HepG2 (cell line): ENCODE measurements around the gene SRCIN1. TPM values are rescaled to one million over a fixed set of nuclear protein-coding genes. Genes with fewer than 3 reads are reported as not detected.

ENCODE experiments used
- CBX1 ChIP-seq: IDR thresholded peaks from one replicate; pipeline ENCODE4 v1.6.1; 2016; ENCODE audit warnings: antibody characterized with exemption, low read depth
- ZNF562 ChIP-seq: sonication (generic); formaldehyde crosslinking; IDR thresholded peaks from 2 replicates; pipeline ENCODE4 v1.8.0; 2022; ENCODE audit warnings: missing genetic modification reagents, borderline replicate concordance
- ZNF780A ChIP-seq: sonication (generic); formaldehyde crosslinking; IDR thresholded peaks from 2 replicates; pipeline ENCODE4 v1.8.0; 2022; ENCODE audit warnings: mild to moderate bottlenecking, missing genetic modification reagents, moderate library complexity
- polyA plus RNA-seq, 8 experiments: library from polyadenylated mRNA; depleted of rRNA in 3 of 8; stranded (reverse) in 7 of 8; unstranded in 1 of 8; fragments of >200 nt; fragmentation: Illumina TruSeq in 4 of 8; extraction: Trizol in 4 of 8; gene quantifications; 2 replicates each; pipeline versions ENCODE4 v1.2.1 to v1.2.3, GENCODE V29; 2011 to 2016; ENCODE audit warnings: low read depth in 4 of 8, missing spikeins in 1 of 8, mixed read lengths in 1 of 8; ENCODE audit not compliant: insufficient read depth in 1 of 8
- total RNA-seq, 5 experiments: library from RNA; depleted of rRNA; stranded (reverse); fragments of >200 nt; fragmentation: Illumina TruSeq; extraction: Trizol; gene quantifications; 2 replicates each; pipeline ENCODE4 v1.2.3, GENCODE V29; 2016; ENCODE audit warnings: low read depth in 1 of 5
- TF ChIP-seq, protein P1 (sequence below): sonication (generic); formaldehyde crosslinking; IDR thresholded peaks from 2 replicates; pipeline ENCODE4 v1.5.0; 2020; ENCODE audit warnings: mild to moderate bottlenecking, missing genetic modification reagents, borderline replicate concordance
- TF ChIP-seq, protein P2 (sequence below): sonication (generic); formaldehyde crosslinking; IDR thresholded peaks from 2 replicates; pipeline ENCODE4 v1.5.1; 2020; ENCODE audit warnings: mild to moderate bottlenecking, missing genetic modification reagents, moderate library complexity
- TF ChIP-seq, protein P3 (sequence below): sonication (generic); formaldehyde crosslinking; IDR thresholded peaks from 2 replicates; pipeline ENCODE4 v1.8.0; 2023; ENCODE audit warnings: mild to moderate bottlenecking, missing genetic modification reagents
- TF ChIP-seq, protein P4 (sequence below): sonication (generic); formaldehyde crosslinking; IDR thresholded peaks from 2 replicates; pipeline ENCODE4 v1.8.0; 2022; ENCODE audit warnings: low read depth, missing genetic modification reagents
- TF ChIP-seq, protein P5 (sequence below): sonication (generic); formaldehyde crosslinking; IDR thresholded peaks from 2 replicates; pipeline ENCODE4 v1.4.0; 2020; ENCODE audit warnings: missing genetic modification reagents

The SRCIN1 gene
- total and polyA plus RNA-seq, 2 of the 13 experiments (the other 11 are each of a cell fraction or from before 2014, with no cell fraction given) = 1.2 to 9.6 TPM

DNA sequence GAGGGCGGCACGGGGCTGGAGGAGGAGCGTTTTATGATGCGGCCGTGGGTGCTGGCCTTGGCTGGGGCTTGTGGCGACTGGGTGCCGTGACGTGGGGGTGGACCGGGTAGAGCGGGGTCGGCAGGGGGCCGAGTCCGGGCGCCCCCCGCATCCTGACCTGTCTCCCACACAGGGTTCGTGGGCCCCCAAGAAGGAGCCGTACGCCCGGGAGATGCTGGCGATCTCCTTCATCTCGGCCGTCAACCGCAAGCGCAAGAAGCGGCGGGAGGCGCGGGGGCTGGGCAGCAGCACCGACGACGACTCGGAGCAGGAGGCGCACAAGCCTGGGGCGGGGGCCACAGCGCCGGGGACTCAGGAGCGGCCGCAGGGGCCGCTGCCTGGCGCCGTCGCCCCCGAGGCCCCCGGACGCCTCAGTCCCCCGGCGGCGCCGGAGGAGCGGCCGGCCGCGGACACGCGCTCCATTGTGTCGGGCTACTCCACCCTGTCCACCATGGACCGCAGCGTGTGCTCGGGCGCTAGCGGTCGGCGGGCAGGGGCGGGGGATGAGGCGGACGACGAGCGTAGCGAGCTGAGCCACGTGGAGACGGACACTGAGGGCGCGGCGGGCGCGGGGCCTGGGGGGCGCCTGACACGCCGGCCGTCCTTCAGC lies 95.9 kb downstream of the SRCIN1 start (continued):
- TF ChIP-seq, protein P1, sequence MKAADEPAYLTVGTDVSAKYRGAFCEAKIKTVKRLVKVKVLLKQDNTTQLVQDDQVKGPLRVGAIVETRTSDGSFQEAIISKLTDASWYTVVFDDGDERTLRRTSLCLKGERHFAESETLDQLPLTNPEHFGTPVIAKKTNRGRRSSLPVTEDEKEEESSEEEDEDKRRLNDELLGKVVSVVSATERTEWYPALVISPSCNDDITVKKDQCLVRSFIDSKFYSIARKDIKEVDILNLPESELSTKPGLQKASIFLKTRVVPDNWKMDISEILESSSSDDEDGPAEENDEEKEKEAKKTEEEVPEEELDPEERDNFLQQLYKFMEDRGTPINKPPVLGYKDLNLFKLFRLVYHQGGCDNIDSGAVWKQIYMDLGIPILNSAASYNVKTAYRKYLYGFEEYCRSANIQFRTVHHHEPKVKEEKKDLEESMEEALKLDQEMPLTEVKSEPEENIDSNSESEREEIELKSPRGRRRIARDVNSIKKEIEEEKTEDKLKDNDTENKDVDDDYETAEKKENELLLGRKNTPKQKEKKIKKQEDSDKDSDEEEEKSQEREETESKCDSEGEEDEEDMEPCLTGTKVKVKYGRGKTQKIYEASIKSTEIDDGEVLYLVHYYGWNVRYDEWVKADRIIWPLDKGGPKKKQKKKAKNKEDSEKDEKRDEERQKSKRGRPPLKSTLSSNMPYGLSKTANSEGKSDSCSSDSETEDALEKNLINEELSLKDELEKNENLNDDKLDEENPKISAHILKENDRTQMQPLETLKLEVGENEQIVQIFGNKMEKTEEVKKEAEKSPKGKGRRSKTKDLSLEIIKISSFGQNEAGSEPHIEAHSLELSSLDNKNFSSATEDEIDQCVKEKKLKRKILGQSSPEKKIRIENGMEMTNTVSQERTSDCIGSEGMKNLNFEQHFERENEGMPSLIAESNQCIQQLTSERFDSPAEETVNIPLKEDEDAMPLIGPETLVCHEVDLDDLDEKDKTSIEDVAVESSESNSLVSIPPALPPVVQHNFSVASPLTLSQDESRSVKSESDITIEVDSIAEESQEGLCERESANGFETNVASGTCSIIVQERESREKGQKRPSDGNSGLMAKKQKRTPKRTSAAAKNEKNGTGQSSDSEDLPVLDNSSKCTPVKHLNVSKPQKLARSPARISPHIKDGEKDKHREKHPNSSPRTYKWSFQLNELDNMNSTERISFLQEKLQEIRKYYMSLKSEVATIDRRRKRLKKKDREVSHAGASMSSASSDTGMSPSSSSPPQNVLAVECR (CRISPR knock-in tag) = no peak; the same call in 1 of the 2 replicates
- TF ChIP-seq ZNF562 (CRISPR knock-in tag) (peak; percentile 29; the same call in 1 of the 2 replicates), CBX1 (peak; percentile 22), ZNF780A (CRISPR knock-in tag) (0 out of 2 replicates have a peak, but pooled peaks have one; percentile 30)
- TF ChIP-seq, protein P2, sequence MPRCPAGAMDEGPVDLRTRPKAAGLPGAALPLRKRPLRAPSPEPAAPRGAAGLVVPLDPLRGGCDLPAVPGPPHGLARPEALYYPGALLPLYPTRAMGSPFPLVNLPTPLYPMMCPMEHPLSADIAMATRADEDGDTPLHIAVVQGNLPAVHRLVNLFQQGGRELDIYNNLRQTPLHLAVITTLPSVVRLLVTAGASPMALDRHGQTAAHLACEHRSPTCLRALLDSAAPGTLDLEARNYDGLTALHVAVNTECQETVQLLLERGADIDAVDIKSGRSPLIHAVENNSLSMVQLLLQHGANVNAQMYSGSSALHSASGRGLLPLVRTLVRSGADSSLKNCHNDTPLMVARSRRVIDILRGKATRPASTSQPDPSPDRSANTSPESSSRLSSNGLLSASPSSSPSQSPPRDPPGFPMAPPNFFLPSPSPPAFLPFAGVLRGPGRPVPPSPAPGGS = peak; percentile 70; the same call in 1 of the 2 replicates
- TF ChIP-seq, protein P3, sequence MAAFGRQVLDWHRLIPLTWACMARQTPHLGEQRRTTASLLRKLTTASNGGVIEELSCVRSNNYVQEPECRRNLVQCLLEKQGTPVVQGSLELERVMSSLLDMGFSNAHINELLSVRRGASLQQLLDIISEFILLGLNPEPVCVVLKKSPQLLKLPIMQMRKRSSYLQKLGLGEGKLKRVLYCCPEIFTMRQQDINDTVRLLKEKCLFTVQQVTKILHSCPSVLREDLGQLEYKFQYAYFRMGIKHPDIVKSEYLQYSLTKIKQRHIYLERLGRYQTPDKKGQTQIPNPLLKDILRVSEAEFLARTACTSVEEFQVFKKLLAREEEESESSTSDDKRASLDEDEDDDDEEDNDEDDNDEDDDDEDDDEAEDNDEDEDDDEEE (CRISPR knock-in tag) = peak; percentile 88
- TF ChIP-seq, protein P4, sequence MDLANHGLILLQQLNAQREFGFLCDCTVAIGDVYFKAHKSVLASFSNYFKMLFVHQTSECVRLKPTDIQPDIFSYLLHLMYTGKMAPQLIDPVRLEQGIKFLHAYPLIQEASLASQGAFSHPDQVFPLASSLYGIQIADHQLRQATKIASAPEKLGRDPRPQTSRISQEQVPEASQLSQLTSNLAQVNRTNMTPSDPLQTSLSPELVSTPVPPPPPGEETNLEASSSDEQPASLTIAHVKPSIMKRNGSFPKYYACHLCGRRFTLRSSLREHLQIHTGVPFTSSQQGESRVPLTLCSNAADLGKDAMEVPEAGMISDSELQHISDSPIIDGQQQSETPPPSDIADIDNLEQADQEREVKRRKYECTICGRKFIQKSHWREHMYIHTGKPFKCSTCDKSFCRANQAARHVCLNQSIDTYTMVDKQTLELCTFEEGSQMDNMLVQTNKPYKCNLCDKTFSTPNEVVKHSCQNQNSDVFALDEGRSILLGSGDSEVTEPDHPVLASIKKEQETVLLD (CRISPR knock-in tag) = peak; percentile 58; the same call in 1 of the 2 replicates
- TF ChIP-seq, protein P5, sequence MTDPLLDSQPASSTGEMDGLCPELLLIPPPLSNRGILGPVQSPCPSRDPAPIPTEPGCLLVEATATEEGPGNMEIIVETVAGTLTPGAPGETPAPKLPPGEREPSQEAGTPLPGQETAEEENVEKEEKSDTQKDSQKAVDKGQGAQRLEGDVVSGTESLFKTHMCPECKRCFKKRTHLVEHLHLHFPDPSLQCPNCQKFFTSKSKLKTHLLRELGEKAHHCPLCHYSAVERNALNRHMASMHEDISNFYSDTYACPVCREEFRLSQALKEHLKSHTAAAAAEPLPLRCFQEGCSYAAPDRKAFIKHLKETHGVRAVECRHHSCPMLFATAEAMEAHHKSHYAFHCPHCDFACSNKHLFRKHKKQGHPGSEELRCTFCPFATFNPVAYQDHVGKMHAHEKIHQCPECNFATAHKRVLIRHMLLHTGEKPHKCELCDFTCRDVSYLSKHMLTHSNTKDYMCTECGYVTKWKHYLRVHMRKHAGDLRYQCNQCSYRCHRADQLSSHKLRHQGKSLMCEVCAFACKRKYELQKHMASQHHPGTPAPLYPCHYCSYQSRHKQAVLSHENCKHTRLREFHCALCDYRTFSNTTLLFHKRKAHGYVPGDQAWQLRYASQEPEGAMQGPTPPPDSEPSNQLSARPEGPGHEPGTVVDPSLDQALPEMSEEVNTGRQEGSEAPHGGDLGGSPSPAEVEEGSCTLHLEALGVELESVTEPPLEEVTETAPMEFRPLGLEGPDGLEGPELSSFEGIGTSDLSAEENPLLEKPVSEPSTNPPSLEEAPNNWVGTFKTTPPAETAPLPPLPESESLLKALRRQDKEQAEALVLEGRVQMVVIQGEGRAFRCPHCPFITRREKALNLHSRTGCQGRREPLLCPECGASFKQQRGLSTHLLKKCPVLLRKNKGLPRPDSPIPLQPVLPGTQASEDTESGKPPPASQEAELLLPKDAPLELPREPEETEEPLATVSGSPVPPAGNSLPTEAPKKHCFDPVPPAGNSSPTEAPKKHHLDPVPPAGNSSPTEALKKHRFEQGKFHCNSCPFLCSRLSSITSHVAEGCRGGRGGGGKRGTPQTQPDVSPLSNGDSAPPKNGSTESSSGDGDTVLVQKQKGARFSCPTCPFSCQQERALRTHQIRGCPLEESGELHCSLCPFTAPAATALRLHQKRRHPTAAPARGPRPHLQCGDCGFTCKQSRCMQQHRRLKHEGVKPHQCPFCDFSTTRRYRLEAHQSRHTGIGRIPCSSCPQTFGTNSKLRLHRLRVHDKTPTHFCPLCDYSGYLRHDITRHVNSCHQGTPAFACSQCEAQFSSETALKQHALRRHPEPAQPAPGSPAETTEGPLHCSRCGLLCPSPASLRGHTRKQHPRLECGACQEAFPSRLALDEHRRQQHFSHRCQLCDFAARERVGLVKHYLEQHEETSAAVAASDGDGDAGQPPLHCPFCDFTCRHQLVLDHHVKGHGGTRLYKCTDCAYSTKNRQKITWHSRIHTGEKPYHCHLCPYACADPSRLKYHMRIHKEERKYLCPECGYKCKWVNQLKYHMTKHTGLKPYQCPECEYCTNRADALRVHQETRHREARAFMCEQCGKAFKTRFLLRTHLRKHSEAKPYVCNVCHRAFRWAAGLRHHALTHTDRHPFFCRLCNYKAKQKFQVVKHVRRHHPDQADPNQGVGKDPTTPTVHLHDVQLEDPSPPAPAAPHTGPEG (CRISPR knock-in tag) = no peak
